Hepatocyte (in vitro differentiated cells): Measurements from ENCODE around the gene EBPL. TPM values are rescaled to one million over a fixed set of nuclear protein-coding genes. Genes with fewer than 3 reads are reported as not detected.

Experiments used
- DNase-seq: peaks from one replicate; pipeline ENCODE4 v3.0.0-alpha.2; 2016; ENCODE audit warnings: low spot score
- H2AFZ ChIP-seq: fragments of 200-600 bp; sonication (generic); 2 replicates; pipeline ENCODE4 v1.6.0; 2016; ENCODE audit warnings: antibody characterized with exemption, mild to moderate bottlenecking
- H3K27ac ChIP-seq: fragments of 200-600 bp; sonication (generic); 2 replicates; pipeline ENCODE4 v1.5.1; 2016; ENCODE audit warnings: mild to moderate bottlenecking
- H3K27me3 ChIP-seq: fragments of 200-600 bp; sonication (generic); 2 replicates; pipeline ENCODE4 v1.6.1; 2016
- H3K36me3 ChIP-seq: fragments of 200-600 bp; sonication (generic); replicated peaks from 2 replicates; pipeline ENCODE4 v1.5.1; 2016; ENCODE audit warnings: low read depth; ENCODE audit not compliant: insufficient read depth
- H3K4me1 ChIP-seq: fragments of 200-600 bp; sonication (generic); 2 replicates; pipeline ENCODE4 v1.5.1; 2016; ENCODE audit warnings: mild to moderate bottlenecking, moderate library complexity; ENCODE audit not compliant: insufficient read depth
- H3K4me2 ChIP-seq: fragments of 200-600 bp; sonication (generic); 2 replicates; pipeline ENCODE4 v1.6.0; 2016
- H3K4me3 ChIP-seq: fragments of 200-600 bp; sonication (generic); 2 replicates; pipeline ENCODE4 v1.5.1; 2016; ENCODE audit warnings: mild to moderate bottlenecking
- H3K79me2 ChIP-seq: fragments of 200-600 bp; sonication (generic); 2 replicates; pipeline ENCODE4 v1.6.0; 2017; ENCODE audit warnings: mild to moderate bottlenecking
- H3K9me2 ChIP-seq: fragments of 200-600 bp; sonication (generic); replicated peaks from 2 replicates; pipeline ENCODE4 v1.6.0; 2017; ENCODE audit warnings: mild to moderate bottlenecking; ENCODE audit not compliant: insufficient read depth
- H3K9me3 ChIP-seq: fragments of 200-600 bp; sonication (generic); 2 replicates; pipeline ENCODE4 v1.5.1; 2016; ENCODE audit warnings: low read depth, mild to moderate bottlenecking
- H4K20me1 ChIP-seq: fragments of 200-600 bp; sonication (generic); 2 replicates; pipeline ENCODE4 v1.6.0; 2016; ENCODE audit warnings: mild to moderate bottlenecking; ENCODE audit not compliant: insufficient read depth, poor library complexity, severe bottlenecking
- CTCF ChIP-seq: fragments of 200-600 bp; sonication (generic); IDR thresholded peaks from 2 replicates; pipeline ENCODE4 v1.5.1; 2016; ENCODE audit warnings: antibody characterized with exemption, mild to moderate bottlenecking; ENCODE audit not compliant: poor library complexity
- EZH2 ChIP-seq: fragments of 200-600 bp; sonication (generic); IDR thresholded peaks from 2 replicates; pipeline ENCODE4 v1.6.1; 2016; ENCODE audit warnings: antibody characterized with exemption, mild to moderate bottlenecking, borderline replicate concordance
- EZH2phosphoT487 ChIP-seq: fragments of 200-600 bp; sonication (generic); IDR thresholded peaks from one replicate; pipeline ENCODE4 v1.6.1; 2018; ENCODE audit warnings: antibody characterized with exemption, mild to moderate bottlenecking, low read depth, moderate library complexity; ENCODE audit not compliant: unreplicated experiment, severe bottlenecking
- WGBS: methylation state at CpG from one replicate; pipeline ENCODE4 v1.1.6; 2016; ENCODE audit warnings: low lambda C conversion rate; ENCODE audit errors: missing lambda C conversion rate; 5-methylcytosine and 5-hydroxymethylcytosine counted together
- polyA plus RNA-seq: library from polyadenylated mRNA; unstranded; fragments of >200 nt; fragmentation: Nextera tagmentation; extraction: Ambion mirVana; gene quantifications from 2 replicates; pipeline ENCODE4 v1.2.1, GENCODE V29; 2016
- total RNA-seq: library from RNA; depleted of rRNA; stranded (reverse); fragments of >200 nt; gene quantifications from 2 replicates; pipeline ENCODE4 v1.2.3, GENCODE V29; 2014

The EBPL gene
- total and polyA plus RNA-seq, 2 experiments from 2014 or later: 135 to 180 TPM

DNA sequence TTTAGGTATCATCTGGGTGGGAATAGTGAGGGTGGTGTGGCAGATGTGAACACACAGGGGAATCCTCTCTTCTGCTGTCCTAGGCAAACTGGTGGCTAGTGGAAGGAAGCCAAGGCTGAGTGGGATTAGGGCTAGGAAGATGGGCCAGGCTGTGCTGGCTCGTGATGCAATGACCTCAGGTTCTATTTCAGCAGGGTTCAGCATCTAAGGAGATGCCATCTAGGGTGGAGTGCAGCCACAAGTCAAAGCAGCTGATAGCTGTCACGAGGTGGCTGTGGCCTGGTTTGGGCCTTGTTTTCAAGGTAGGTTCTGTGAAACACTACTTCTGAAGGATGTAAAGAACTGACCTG is 41.3 kb downstream of the EBPL start:
- Histone ChIP-seq H3K27me3 (no peaks in the 10 kb centered on the region), H3K9me2 (no peaks in the 10 kb centered on the region), H3K4me1 (no peaks in the 10 kb centered on the region), H3K4me2 (no peak overlapping the region), H3K36me3 (no peaks in the 10 kb centered on the region), H3K79me2 (no peaks in the 10 kb centered on the region), H3K4me3 (no peak overlapping the region), H3K9me3 (no peaks in the 10 kb centered on the region), H4K20me1 (no peaks in the 10 kb centered on the region), H3K27ac (no peak overlapping the region), H2AFZ (no peak overlapping the region)
- no peak for DNase-seq
- no peak for TF ChIP-seq CTCF
- no peak for TF ChIP-seq EZH2
- no peak for TF ChIP-seq EZH2phosphoT487
- whole genome bisulfite sequencing: 94% methylated on average over 2 of the region's 2 CpGs

GRCh38 chr13:49649244-49649962 is 41.9 kb downstream of the EBPL start:
- H2AFZ ChIP-seq: no peak overlapping the region
- TF ChIP-seq CTCF (peak; percentile 48), EZH2 (no peak), EZH2phosphoT487 (no peak)
- H3K27me3 ChIP-seq: no peaks in the 10 kb centered on the region
- no peaks in the 10 kb centered on the region for H3K9me3 ChIP-seq
- peak; percentile 32 for DNase-seq
- no peak overlapping the region for H3K4me2 ChIP-seq
- no peaks in the 10 kb centered on the region for H4K20me1 ChIP-seq
- no peaks in the 10 kb centered on the region for H3K79me2 ChIP-seq
- WGBS: 57% methylated on average over 5 of the region's 5 CpGs
- H3K4me3 ChIP-seq: no peak overlapping the region
- no peak overlapping the region for H3K27ac ChIP-seq
- no peaks in the 10 kb centered on the region for H3K4me1 ChIP-seq
- no peaks in the 10 kb centered on the region for H3K9me2 ChIP-seq
- no peaks in the 10 kb centered on the region for H3K36me3 ChIP-seq

GRCh38 chr13:49646688-49647087 is 44.6 kb downstream of the EBPL start:
- H3K4me2 ChIP-seq: no peak overlapping the region
- H3K36me3 ChIP-seq: no peaks in the 10 kb centered on the region
- no peaks in the 10 kb centered on the region for H4K20me1 ChIP-seq
- H3K27me3 ChIP-seq: no peaks in the 10 kb centered on the region
- TF ChIP-seq EZH2: no peak
- TF ChIP-seq CTCF: no peak
- TF ChIP-seq EZH2phosphoT487: no peak
- H2AFZ ChIP-seq: no peak overlapping the region
- no peak overlapping the region for H3K4me3 ChIP-seq
- H3K4me1 ChIP-seq: no peaks in the 10 kb centered on the region
- no peaks in the 10 kb centered on the region for H3K79me2 ChIP-seq
- no peak for DNase-seq
- 97% methylated on average over 4 of the region's 4 CpGs for WGBS
- no peak overlapping the region for H3K27ac ChIP-seq
- H3K9me3 ChIP-seq: no peaks in the 10 kb centered on the region
- no peaks in the 10 kb centered on the region for H3K9me2 ChIP-seq
